AG04449 (cell line): ENCODE results near the gene SNRNP40.

Experiments used
- CTCF ChIA-PET: fragments of 350-600 bp; formaldehyde crosslinking; extraction: SDS; loops from one replicate; lab custom pipeline; 2021; ENCODE audit warnings: antibody characterized with exemption; lab: Yijun Ruan, JAX
- POLR2A ChIA-PET: fragments of 400-600, 350-600 bp; formaldehyde crosslinking; extraction: SDS; loops from one replicate; lab custom pipeline; 2020; ENCODE audit warnings: antibody characterized with exemption, inconsistent platforms; lab: Yijun Ruan, JAX
- DNase-seq: peaks from one replicate; pipeline ENCODE4 v3.0.0-alpha.2; 2010; ENCODE audit warnings: low read depth, low spot score
- H3K4me3 ChIP-seq: 2 replicates; pipeline ENCODE4 v1.5.1; 2011; ENCODE audit warnings: low read depth, mild to moderate bottlenecking, control low read depth, low read length
- CTCF ChIP-seq: IDR thresholded peaks from one replicate; pipeline ENCODE4 v1.5.1; 2011; ENCODE audit warnings: mild to moderate bottlenecking, moderate library complexity, low read length, control low read depth, inconsistent platforms; ENCODE audit not compliant: insufficient read depth; ENCODE audit errors: missing control alignments

SNRNP40 gene

GRCh38 chr1:31296486-31297276 is at the start of gene SNRNP40, which contains the start of gene ZCCHC17:
TSS of gene SNRNP40 (minus strand) at chr1:31296788. CDS start at chr1:31296751, 37 bp downstream.
TSS of gene ZCCHC17 (plus strand) at chr1:31297032. CDS start at chr1:31310099, 13,067 bp downstream.
- TF ChIP-seq CTCF = peak; percentile 37
- peak; percentile 96 for DNase-seq
- peak within 1 kb of the TSS; percentile 99 for H3K4me3 ChIP-seq
- ChIA-PET POLR2A (interaction anchor here (0.6 to 1.5 kb wide), 7 partner anchors 10 to 182 kb away, joined by 3 to 11 read pairs (median 4); no protein-coding TSS in a partner anchor), CTCF (interaction anchor here (0.8 to 1.5 kb wide), 8 partner anchors 11 to 515 kb away, joined by 3 to 8 read pairs (median 3); no protein-coding TSS in a partner anchor)

- ChIA-PET POLR2A (no interaction called here), CTCF (interaction anchor here (0.8 kb wide), 1 partner anchor 45 kb away, joined by 3 read pairs; no protein-coding TSS in a partner anchor)
- no peak overlapping the region for H3K4me3 ChIP-seq
- TF ChIP-seq CTCF = no peak
- DNase-seq = no peak
Measured at GRCh38 chr1:31345635-31346034, 49.0 kb upstream of the SNRNP40 start.

- CTCF ChIA-PET = no interaction called here
- DNase-seq = no peak
- no peak for TF ChIP-seq CTCF
- POLR2A ChIA-PET = no interaction called here
- no peak overlapping the region for H3K4me3 ChIP-seq
Measured at GRCh38 chr1:31344503-31344902, 47.9 kb upstream of the SNRNP40 start.

GRCh38 chr1:31336687-31337467 is 40.3 kb upstream of the SNRNP40 start:
- ChIA-PET CTCF (interaction anchor here (1.1 to 5.2 kb wide), 5 partner anchors 10 to 212 kb away, joined by 3 to 55 read pairs (median 12); partner anchors contain the start of gene FABP3), POLR2A (interaction anchor here (0.5 to 0.7 kb wide), 2 partner anchors 31 to 93 kb away, joined by 3 read pairs; no protein-coding TSS in a partner anchor)
- DNase-seq = no peak
- H3K4me3 ChIP-seq = no peak overlapping the region
- TF ChIP-seq CTCF = no peak

GRCh38 chr1:31335007-31335406 is 38.4 kb upstream of the SNRNP40 start:
- TF ChIP-seq CTCF = peak; percentile 31
- DNase-seq = no peak
- ChIA-PET CTCF (interaction anchor here (0.7 to 5.2 kb wide), 7 partner anchors 8 to 406 kb away, joined by 3 to 55 read pairs (median 4); no protein-coding TSS in a partner anchor), POLR2A (no interaction called here)
- H3K4me3 ChIP-seq = no peak overlapping the region

GRCh38 chr1:31327381-31327780 is 30.8 kb upstream of the SNRNP40 start:
- no peak overlapping the region for H3K4me3 ChIP-seq
- POLR2A ChIA-PET = no interaction called here
- CTCF ChIA-PET = interaction anchor here (0.8 to 3.1 kb wide), 3 partner anchors 9 to 222 kb away, joined by 3 to 13 read pairs (median 5); no protein-coding TSS in a partner anchor
- no peak for DNase-seq
- no peak for TF ChIP-seq CTCF
